ENCODE data around the gene ZBTB8A. TPM values are rescaled to one million over a fixed set of nuclear protein-coding genes. Genes with fewer than 3 reads are reported as not detected.

The ZBTB8A gene
- total and polyA plus RNA-seq, 2 of the 13 experiments (the other 11 are each of a cell fraction or from before 2014, with no cell fraction given): 1.3 to 3.7 TPM

DNA sequence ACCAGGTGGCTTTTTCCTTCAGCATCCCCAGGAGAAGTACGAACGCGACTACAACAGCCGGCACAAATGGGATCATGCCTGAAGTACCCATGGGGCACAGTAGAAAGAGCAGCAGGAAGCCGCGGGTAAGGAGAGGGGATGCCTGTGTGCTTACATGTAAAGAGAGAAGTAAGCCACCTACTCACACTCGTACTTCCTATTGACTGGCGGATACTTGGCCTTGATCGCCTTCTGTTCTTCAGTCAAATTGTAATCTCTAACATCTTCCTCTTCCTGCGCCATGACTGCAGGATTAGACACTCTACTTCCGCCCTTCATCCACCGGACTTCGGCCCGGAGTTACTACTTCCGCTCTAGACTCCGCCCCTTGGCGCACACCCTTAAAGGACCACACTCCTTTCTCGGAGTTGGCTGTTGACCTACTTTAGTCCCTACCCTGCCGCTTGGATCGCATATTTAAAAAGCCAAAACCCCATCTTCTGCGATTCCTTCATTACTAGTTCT lies 111.1 kb downstream of the ZBTB8A start, which contains the start of gene ZBTB8OS (continued):
- TF ChIP-seq TCF12 (IDR thresholded peaks at IDR 0.05) (no peak), TCF12 (CRISPR knock-in tag; IDR thresholded peaks at IDR 0.05) (no peak), ETV5 (CRISPR knock-in tag; IDR thresholded peaks at IDR 0.05; ENCODE audit: borderline replicate concordance) (peak; percentile 78), FOXK1 (CRISPR knock-in tag; IDR thresholded peaks at IDR 0.05; ENCODE audit: borderline replicate concordance, low read depth) (no peak), FOXJ3 (CRISPR knock-in tag; IDR thresholded peaks at IDR 0.05; ENCODE audit: borderline replicate concordance) (no peak; the same call in 1 of the 2 replicates), SKI (IDR thresholded peaks at IDR 0.05; ENCODE audit: partially characterized antibody) (no peak), PHF5A (CRISPR knock-in tag; IDR thresholded peaks at IDR 0.05; ENCODE audit: low read depth, unreplicated experiment) (peak; percentile 56), KAT2B (IDR thresholded peaks at IDR 0.05; ENCODE audit: borderline replicate concordance, low read depth, low read length) (no peak), RBM22 (optimal IDR thresholded peaks at IDR 0.05; ENCODE audit: low read length) (no peak), NR2F2 (IDR thresholded peaks at IDR 0.05; ENCODE audit: borderline replicate concordance, low read depth) (no peak), NFRKB (IDR thresholded peaks at IDR 0.05) (no peak), KAT8 (CRISPR knock-in tag; IDR thresholded peaks at IDR 0.05) (peak; percentile 81), ZNF720 (CRISPR knock-in tag; IDR thresholded peaks at IDR 0.05) (no peak), ZNF143 (CRISPR knock-in tag; IDR thresholded peaks at IDR 0.05) (no peak)
- TF ChIP-seq, protein P1, sequence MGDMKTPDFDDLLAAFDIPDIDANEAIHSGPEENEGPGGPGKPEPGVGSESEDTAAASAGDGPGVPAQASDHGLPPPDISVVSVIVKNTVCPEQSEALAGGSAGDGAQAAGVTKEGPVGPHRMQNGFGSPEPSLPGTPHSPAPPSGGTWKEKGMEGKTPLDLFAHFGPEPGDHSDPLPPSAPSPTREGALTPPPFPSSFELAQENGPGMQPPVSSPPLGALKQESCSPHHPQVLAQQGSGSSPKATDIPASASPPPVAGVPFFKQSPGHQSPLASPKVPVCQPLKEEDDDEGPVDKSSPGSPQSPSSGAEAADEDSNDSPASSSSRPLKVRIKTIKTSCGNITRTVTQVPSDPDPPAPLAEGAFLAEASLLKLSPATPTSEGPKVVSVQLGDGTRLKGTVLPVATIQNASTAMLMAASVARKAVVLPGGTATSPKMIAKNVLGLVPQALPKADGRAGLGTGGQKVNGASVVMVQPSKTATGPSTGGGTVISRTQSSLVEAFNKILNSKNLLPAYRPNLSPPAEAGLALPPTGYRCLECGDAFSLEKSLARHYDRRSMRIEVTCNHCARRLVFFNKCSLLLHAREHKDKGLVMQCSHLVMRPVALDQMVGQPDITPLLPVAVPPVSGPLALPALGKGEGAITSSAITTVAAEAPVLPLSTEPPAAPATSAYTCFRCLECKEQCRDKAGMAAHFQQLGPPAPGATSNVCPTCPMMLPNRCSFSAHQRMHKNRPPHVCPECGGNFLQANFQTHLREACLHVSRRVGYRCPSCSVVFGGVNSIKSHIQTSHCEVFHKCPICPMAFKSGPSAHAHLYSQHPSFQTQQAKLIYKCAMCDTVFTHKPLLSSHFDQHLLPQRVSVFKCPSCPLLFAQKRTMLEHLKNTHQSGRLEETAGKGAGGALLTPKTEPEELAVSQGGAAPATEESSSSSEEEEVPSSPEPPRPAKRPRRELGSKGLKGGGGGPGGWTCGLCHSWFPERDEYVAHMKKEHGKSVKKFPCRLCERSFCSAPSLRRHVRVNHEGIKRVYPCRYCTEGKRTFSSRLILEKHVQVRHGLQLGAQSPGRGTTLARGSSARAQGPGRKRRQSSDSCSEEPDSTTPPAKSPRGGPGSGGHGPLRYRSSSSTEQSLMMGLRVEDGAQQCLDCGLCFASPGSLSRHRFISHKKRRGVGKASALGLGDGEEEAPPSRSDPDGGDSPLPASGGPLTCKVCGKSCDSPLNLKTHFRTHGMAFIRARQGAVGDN (CRISPR knock-in tag; IDR thresholded peaks at IDR 0.05): no peak
- TF ChIP-seq, protein P2, sequence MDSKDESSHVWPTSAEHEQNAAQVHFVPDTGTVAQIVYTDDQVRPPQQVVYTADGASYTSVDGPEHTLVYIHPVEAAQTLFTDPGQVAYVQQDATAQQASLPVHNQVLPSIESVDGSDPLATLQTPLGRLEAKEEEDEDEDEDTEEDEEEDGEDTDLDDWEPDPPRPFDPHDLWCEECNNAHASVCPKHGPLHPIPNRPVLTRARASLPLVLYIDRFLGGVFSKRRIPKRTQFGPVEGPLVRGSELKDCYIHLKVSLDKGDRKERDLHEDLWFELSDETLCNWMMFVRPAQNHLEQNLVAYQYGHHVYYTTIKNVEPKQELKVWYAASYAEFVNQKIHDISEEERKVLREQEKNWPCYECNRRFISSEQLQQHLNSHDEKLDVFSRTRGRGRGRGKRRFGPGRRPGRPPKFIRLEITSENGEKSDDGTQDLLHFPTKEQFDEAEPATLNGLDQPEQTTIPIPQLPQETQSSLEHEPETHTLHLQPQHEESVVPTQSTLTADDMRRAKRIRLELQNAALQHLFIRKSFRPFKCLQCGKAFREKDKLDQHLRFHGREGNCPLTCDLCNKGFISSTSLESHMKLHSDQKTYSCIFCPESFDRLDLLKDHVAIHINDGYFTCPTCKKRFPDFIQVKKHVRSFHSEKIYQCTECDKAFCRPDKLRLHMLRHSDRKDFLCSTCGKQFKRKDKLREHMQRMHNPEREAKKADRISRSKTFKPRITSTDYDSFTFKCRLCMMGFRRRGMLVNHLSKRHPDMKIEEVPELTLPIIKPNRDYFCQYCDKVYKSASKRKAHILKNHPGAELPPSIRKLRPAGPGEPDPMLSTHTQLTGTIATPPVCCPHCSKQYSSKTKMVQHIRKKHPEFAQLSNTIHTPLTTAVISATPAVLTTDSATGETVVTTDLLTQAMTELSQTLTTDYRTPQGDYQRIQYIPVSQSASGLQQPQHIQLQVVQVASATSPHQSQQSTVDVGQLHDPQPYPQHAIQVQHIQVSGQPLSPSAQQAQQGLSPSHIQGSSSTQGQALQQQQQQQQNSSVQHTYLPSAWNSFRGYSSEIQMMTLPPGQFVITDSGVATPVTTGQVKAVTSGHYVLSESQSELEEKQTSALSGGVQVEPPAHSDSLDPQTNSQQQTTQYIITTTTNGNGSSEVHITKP (CRISPR knock-in tag; IDR thresholded peaks at IDR 0.05; ENCODE audit: low read depth): no peak
- TF ChIP-seq, protein P3, sequence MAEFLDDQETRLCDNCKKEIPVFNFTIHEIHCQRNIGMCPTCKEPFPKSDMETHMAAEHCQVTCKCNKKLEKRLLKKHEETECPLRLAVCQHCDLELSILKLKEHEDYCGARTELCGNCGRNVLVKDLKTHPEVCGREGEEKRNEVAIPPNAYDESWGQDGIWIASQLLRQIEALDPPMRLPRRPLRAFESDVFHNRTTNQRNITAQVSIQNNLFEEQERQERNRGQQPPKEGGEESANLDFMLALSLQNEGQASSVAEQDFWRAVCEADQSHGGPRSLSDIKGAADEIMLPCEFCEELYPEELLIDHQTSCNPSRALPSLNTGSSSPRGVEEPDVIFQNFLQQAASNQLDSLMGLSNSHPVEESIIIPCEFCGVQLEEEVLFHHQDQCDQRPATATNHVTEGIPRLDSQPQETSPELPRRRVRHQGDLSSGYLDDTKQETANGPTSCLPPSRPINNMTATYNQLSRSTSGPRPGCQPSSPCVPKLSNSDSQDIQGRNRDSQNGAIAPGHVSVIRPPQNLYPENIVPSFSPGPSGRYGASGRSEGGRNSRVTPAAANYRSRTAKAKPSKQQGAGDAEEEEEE (CRISPR knock-in tag; IDR thresholded peaks at IDR 0.05; ENCODE audit: borderline replicate concordance): peak; percentile 88; the same call in 1 of the 2 replicates
- TF ChIP-seq, protein P4, sequence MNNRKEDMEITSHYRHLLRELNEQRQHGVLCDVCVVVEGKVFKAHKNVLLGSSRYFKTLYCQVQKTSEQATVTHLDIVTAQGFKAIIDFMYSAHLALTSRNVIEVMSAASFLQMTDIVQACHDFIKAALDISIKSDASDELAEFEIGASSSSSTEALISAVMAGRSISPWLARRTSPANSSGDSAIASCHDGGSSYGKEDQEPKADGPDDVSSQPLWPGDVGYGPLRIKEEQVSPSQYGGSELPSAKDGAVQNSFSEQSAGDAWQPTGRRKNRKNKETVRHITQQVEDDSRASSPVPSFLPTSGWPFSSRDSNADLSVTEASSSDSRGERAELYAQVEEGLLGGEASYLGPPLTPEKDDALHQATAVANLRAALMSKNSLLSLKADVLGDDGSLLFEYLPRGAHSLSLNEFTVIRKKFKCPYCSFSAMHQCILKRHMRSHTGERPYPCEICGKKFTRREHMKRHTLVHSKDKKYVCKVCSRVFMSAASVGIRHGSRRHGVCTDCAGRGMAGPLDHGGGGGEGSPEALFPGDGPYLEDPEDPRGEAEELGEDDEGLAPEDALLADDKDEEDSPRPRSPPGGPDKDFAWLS (CRISPR knock-in tag; IDR thresholded peaks at IDR 0.05; ENCODE audit: borderline replicate concordance): no peak
- TF ChIP-seq, protein P5, sequence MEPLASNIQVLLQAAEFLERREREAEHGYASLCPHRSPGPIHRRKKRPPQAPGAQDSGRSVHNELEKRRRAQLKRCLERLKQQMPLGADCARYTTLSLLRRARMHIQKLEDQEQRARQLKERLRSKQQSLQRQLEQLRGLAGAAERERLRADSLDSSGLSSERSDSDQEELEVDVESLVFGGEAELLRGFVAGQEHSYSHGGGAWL (CRISPR knock-in tag; IDR thresholded peaks at IDR 0.05): no peak

Measured in HepG2 (cell line).